Activated B cell treated with CpG ODN at 0.5 μM for 24 hours (primary cell): ENCODE data around the gene VEZT. TPM values are rescaled to one million over a fixed set of nuclear protein-coding genes. Genes with fewer than 3 reads are reported as not detected.

Experiments
- ATAC-seq: fragments of 200-7000 bp; cut with Tn5 transposase; one replicate; pipeline ENCODE4 v1.10.0; 2021; ENCODE audit warnings: low read depth, mild to moderate bottlenecking, moderate library complexity
- CTCF ChIA-PET: fragments of 350-600 bp; sonication (Branson Sonifier 250); formaldehyde crosslinking; loops from one replicate; lab custom pipeline; 2021; ENCODE audit warnings: antibody characterized with exemption; lab: Charles Lee
- POLR2A ChIA-PET: fragments of 350-600 bp; sonication (Branson Sonifier 250); formaldehyde crosslinking; loops from one replicate; lab custom pipeline; 2021; ENCODE audit warnings: antibody characterized with exemption; lab: Charles Lee
- DNase-seq: peaks from one replicate; pipeline ENCODE4 v3.0.0; 2022
- H3K27ac Mint-ChIP-seq: one replicate; pipeline ENCODE4 v1.8.0; 2020; ENCODE audit warnings: mixed read lengths
- H3K27me3 Mint-ChIP-seq: one replicate; pipeline ENCODE4 v1.8.0; 2021; ENCODE audit warnings: mixed read lengths
- H3K36me3 Mint-ChIP-seq: one replicate; pipeline ENCODE4 v1.8.0; 2021; ENCODE audit warnings: low read depth, mixed read lengths
- H3K4me1 Mint-ChIP-seq: one replicate; pipeline ENCODE4 v1.8.0; 2021; ENCODE audit warnings: mixed read lengths
- H3K4me3 Mint-ChIP-seq: one replicate; pipeline ENCODE4 v1.8.0; 2020; ENCODE audit warnings: mild to moderate bottlenecking, mixed read lengths
- H3K9me3 Mint-ChIP-seq: one replicate; pipeline ENCODE4 v1.8.0; 2020; ENCODE audit warnings: mixed read lengths
- CTCF ChIP-seq: fragments of 200-600 bp; IDR thresholded peaks from one replicate; pipeline ENCODE4 v1.8.0; 2022; ENCODE audit warnings: antibody characterized with exemption, mild to moderate bottlenecking
- intact Hi-C: fragments of 100-400 bp; cut with micrococcal nuclease; formaldehyde crosslinking; loops from one replicate; pipeline ENCODE4 v1.15.1; 2024
- total RNA-seq: library from RNA; stranded (reverse); gene quantifications from 2 replicates; pipeline ENCODE4 v1.2.3, GENCODE V29; 2022

Gene VEZT
- total RNA-seq, 1 donor from 2014 or later: 58.7 TPM

DNA sequence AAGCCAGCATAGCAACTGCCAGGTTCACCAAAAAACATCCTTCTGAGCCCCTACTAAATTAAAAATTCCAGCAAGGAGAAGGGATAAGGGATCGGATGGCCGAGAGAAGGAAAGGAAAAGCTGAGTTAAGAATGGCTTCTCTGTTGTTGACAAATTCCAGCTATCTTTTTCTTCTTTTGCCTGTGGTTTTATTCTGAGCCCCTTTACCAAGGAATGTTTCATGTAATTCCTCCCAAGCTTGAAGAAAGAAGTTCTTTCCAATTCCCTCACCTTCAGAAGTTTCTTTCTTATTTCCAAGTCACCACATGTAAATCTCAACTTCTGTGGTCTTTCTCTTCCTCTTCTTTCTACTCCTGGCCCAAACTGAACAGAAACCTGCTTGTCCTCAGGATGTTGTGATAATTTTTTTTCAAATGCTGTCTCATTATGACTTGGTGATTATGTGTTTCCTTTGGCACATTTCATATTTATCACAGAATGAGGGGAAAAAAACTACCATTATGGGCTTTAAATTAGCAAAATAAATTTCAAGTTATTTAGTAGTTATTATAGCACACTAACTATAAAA, 40.3 kb upstream of the VEZT start:
- intact Hi-C loops: no loop called here
- no peak overlapping the region for H3K27ac Mint-ChIP-seq
- no peak for TF ChIP-seq CTCF
- H3K4me3 Mint-ChIP-seq: no peak overlapping the region
- POLR2A ChIA-PET: no interaction called here
- DNase-seq (no peak), ATAC-seq (no peak)
- no peaks in the 10 kb centered on the region for H3K4me1 Mint-ChIP-seq
- H3K36me3 Mint-ChIP-seq: no peaks in the 10 kb centered on the region
- no peaks in the 10 kb centered on the region for H3K9me3 Mint-ChIP-seq
- H3K27me3 Mint-ChIP-seq: no peaks in the 10 kb centered on the region
- CTCF ChIA-PET: no interaction called here

- CTCF ChIA-PET: no interaction called here
- H3K27me3 Mint-ChIP-seq: no peaks in the 10 kb centered on the region
- H3K4me1 Mint-ChIP-seq: peaks cover 3% of the 10 kb centered on the region
- H3K4me3 Mint-ChIP-seq: no peak overlapping the region
- DNase-seq: no peak
- H3K36me3 Mint-ChIP-seq: no peaks in the 10 kb centered on the region
- ATAC-seq: no peak
- no peak for TF ChIP-seq CTCF
- intact Hi-C loops: no loop called here
- no peak overlapping the region for H3K27ac Mint-ChIP-seq
- no peaks in the 10 kb centered on the region for H3K9me3 Mint-ChIP-seq
- POLR2A ChIA-PET: no interaction called here
Measured at GRCh38 chr12:95178136-95178535, 39.5 kb upstream of the VEZT start.

GRCh38 chr12:95179011-95179410, 38.6 kb upstream of the VEZT start:
- ATAC-seq: no peak
- H3K9me3 Mint-ChIP-seq: no peaks in the 10 kb centered on the region
- POLR2A ChIA-PET: no interaction called here

GRCh38 chr12:95181103-95181502, 36.5 kb upstream of the VEZT start:
- no peak overlapping the region for H3K4me3 Mint-ChIP-seq
- no peaks in the 10 kb centered on the region for H3K27me3 Mint-ChIP-seq
- H3K9me3 Mint-ChIP-seq: no peaks in the 10 kb centered on the region
- intact Hi-C loops: no loop called here
- no peak for TF ChIP-seq CTCF
- H3K36me3 Mint-ChIP-seq: no peaks in the 10 kb centered on the region
- peaks cover 4% of the 10 kb centered on the region for H3K4me1 Mint-ChIP-seq
- DNase-seq (no peak), ATAC-seq (no peak)
- H3K27ac Mint-ChIP-seq: no peak overlapping the region
- ChIA-PET POLR2A (no interaction called here), CTCF (interaction anchor here (0.6 kb wide), 1 partner anchor 736 kb away, joined by 3 read pairs; no protein-coding TSS in a partner anchor)

More at GRCh38 chr12:95179011-95179410, 38.6 kb upstream of the VEZT start:
- Mint-ChIP-seq H3K36me3 (no peaks in the 10 kb centered on the region), H3K4me3 (no peak overlapping the region), H3K27ac (no peak overlapping the region), H3K27me3 (no peaks in the 10 kb centered on the region), H3K4me1 (peaks cover 3% of the 10 kb centered on the region)
- CTCF ChIA-PET: no interaction called here
- no peak for DNase-seq
- intact Hi-C loops: no loop called here
- TF ChIP-seq CTCF: no peak

GRCh38 chr12:95182868-95183415, 34.7 kb upstream of the VEZT start:
- CTCF ChIA-PET: no interaction called here
- H3K4me1 Mint-ChIP-seq: peaks cover 8% of the 10 kb centered on the region
- ATAC-seq (peak; percentile 31), DNase-seq (no peak)
- no peak overlapping the region for H3K27ac Mint-ChIP-seq
- POLR2A ChIA-PET: no interaction called here
- no peaks in the 10 kb centered on the region for H3K9me3 Mint-ChIP-seq
- H3K27me3 Mint-ChIP-seq: no peaks in the 10 kb centered on the region
- no peak overlapping the region for H3K4me3 Mint-ChIP-seq
- no peaks in the 10 kb centered on the region for H3K36me3 Mint-ChIP-seq
- TF ChIP-seq CTCF: no peak
- intact Hi-C loops: no loop called here
